Adrenal gland (tissue), 12 donors: ENCODE data around the gene DLK1. TPM values are rescaled to one million over a fixed set of nuclear protein-coding genes. Genes with fewer than 3 reads are reported as not detected.
A peak's percentile ranks its signal among the peaks of the same experiment; 100 is the strongest.

Source experiments
- DNase-seq, 7 donors: peaks; one replicate each; pipeline ENCODE4 v3.0.0-alpha.2; 2019 to 2020
- H3K27ac ChIP-seq, 5 donors: fragments of 200-600 bp; sonication (generic) in 4 of 5; 1 replicate in 3 of 5; 2 replicates in 2 of 5; pipeline versions ENCODE4 v1.5.1 to v1.8.0; 2016 to 2020; ENCODE audit warnings: mild to moderate bottlenecking in 1 of 5
- H3K27me3 ChIP-seq: fragments of 200-600 bp; 2 replicates; pipeline ENCODE4 v1.8.0; 2021
- H3K36me3 ChIP-seq, 2 donors: fragments of 200-600 bp; replicated peaks in 1 of 2; 1 replicate in 1 of 2; 2 replicates in 1 of 2; pipeline versions ENCODE4 v1.5.1 to v1.8.0; 2018 to 2022
- H3K4me1 ChIP-seq, 2 donors: fragments of 200-600 bp; replicated peaks in 1 of 2; 1 replicate in 1 of 2; 2 replicates in 1 of 2; pipeline versions ENCODE4 v1.5.1 to v1.8.0; 2018 to 2021
- H3K4me3 ChIP-seq, 4 donors: fragments of 200-600 bp; sonication (generic) in 3 of 4; one replicate each; pipeline ENCODE4 v1.5.1; 2016 to 2018
- H3K9me3 ChIP-seq, 3 donors: fragments of 200-600 bp; sonication (generic) in 1 of 3; replicated peaks in 1 of 3; 1 replicate in 2 of 3; 2 replicates in 1 of 3; pipeline versions ENCODE4 v1.5.1 to v1.8.0; 2016 to 2021
- POLR2A ChIP-seq, 2 donors: fragments of 450-650 bp; IDR thresholded peaks; one replicate each; pipeline ENCODE4 v1.6.1; 2017; ENCODE audit warnings: antibody characterized with exemption in 2 of 2, mild to moderate bottlenecking in 2 of 2, moderate library complexity in 1 of 2
- WGBS, 4 donors: extraction: QIAGEN DNeasy Blood & Tissue Kit in 2 of 4; methylation state at CpG; one replicate each; pipeline versions ENCODE4 v1.1.5 to v1.1.7; 2013 to 2017; 5-methylcytosine and 5-hydroxymethylcytosine counted together
- intact Hi-C, 2 donors: fragments of 100-400 bp; cut with DNase I; formaldehyde crosslinking; loops; one replicate each; pipeline versions ENCODE4 v1.14.1 to v1.15.0; 2022 to 2023
- polyA plus RNA-seq, 3 donors: library from polyadenylated mRNA; stranded (reverse); fragments of 200-250 nt in 2 of 3; fragments of 350-450 nt in 1 of 3; fragmentation: Illumina TruSeq in 1 of 3; extraction: RNeasy Lipid Tissue Mini Kit (QIAGEN cat#74804) in 1 of 3; gene quantifications; one replicate each; pipeline ENCODE4 v1.2.3, GENCODE V29; 2013 to 2014
- total RNA-seq, 9 donors: library from RNA; depleted of rRNA in 4 of 9; stranded (reverse); fragments of >200 nt in 4 of 9; fragments of 120-200 nt in 1 of 9; fragmentation: NEBNext Ultra II Directional in 1 of 9; extraction: Animal tissue kit (Norgen Biotek cat#: 25700) in 1 of 9; gene quantifications; one replicate each; pipeline versions ENCODE4 v1.1.0 to v1.2.4, GENCODE V29; 2013 to 2023
- TF ChIP-seq, protein P1 (sequence below), 6 experiments: fragments of 450-650 bp in 4 of 6; fragments of 200-600 bp in 2 of 6; sonication (generic) in 1 of 6; IDR thresholded peaks; 1 replicate in 5 of 6; 2 replicates in 1 of 6; pipeline versions ENCODE4 v1.5.1 to v1.8.0; 2016 to 2021; ENCODE audit warnings: antibody characterized with exemption in 6 of 6, mild to moderate bottlenecking in 2 of 6, moderate library complexity in 1 of 6
- donor health status: healthy with polysubstance abuse.
- donor health status: Bipolar disorder and iron deficiency.
- donor health status: DM: yes; HTN: yes; CAD: no.
- donor health status: DM: no; HTN: no; CAD: no.
- donor health status: DM: no; HTN: no; CAD: no.
- donor health status: DM: yes; HTN: yes; CAD: no.

Gene DLK1
- total and polyA plus RNA-seq, 12 donors, result 426 to 2,787 (median 1,682) TPM

DNA sequence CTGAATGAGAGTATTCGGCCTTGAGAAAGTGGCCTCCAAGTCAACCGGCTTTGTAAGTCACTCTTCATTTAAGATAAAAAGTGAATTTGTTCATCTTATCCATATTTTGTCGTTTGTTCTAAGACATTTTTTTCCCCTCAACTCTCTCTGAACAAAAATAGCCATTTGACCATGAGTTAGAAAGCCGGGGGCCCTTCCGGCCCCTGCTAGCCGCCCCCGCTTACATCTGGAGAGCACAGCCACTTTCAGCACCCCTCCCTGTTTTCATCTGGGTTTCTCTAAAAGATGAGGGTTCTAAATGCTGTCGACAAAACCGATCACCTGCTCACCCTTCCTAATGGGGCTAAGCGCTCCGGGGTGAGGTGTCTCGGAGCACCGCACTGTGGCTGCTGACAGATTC, 30.7 kb upstream of the DLK1 start:
- DNase-seq, result peak in 1 of 7 donors; percentile 52
- Histone ChIP-seq H3K4me1 (peaks cover 23 to 41% of the 10 kb centered on the region in 2 donors), H3K36me3 (no peaks in the 10 kb centered on the region), H3K27ac (peak overlapping the region; percentile 16 to 95 (median 49)), H3K9me3 (no peaks in the 10 kb centered on the region), H3K27me3 (no peaks in the 10 kb centered on the region), H3K4me3 (no peak overlapping the region)
- TF ChIP-seq, protein P1, sequence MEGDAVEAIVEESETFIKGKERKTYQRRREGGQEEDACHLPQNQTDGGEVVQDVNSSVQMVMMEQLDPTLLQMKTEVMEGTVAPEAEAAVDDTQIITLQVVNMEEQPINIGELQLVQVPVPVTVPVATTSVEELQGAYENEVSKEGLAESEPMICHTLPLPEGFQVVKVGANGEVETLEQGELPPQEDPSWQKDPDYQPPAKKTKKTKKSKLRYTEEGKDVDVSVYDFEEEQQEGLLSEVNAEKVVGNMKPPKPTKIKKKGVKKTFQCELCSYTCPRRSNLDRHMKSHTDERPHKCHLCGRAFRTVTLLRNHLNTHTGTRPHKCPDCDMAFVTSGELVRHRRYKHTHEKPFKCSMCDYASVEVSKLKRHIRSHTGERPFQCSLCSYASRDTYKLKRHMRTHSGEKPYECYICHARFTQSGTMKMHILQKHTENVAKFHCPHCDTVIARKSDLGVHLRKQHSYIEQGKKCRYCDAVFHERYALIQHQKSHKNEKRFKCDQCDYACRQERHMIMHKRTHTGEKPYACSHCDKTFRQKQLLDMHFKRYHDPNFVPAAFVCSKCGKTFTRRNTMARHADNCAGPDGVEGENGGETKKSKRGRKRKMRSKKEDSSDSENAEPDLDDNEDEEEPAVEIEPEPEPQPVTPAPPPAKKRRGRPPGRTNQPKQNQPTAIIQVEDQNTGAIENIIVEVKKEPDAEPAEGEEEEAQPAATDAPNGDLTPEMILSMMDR (IDR thresholded peaks at IDR 0.05), result no peak
- no peak for TF ChIP-seq POLR2A (IDR thresholded peaks at IDR 0.05)
- WGBS, 4 donors, result 33 to 48% (median 41%) methylated on average over 13 of the region's 13 CpGs
- intact Hi-C loops, result no loop called here

DNA sequence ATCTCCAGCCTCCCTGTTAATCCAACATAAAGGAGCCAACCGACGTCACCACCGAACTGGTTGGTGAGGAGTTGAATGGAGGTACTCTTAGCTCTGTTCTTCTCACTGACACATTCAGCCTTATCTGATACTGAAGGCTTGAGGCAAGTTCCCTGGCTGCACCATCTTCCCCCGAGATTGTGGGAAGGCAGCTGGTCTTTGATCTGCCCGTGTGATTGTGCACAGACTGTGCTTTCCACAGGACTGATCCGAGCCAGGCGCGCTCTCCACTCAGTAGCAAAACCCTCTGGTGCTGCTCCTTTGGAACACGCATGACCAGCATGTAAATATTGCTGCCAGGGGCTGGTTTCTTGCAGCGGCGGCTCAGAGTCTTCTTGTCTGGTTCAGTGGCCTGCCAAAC, 30.1 kb upstream of the DLK1 start:
- H3K4me1 ChIP-seq, result peaks cover 23 to 41% of the 10 kb centered on the region in 2 donors
- no peaks in the 10 kb centered on the region for H3K27me3 ChIP-seq
- H3K36me3 ChIP-seq, result no peaks in the 10 kb centered on the region
- WGBS, 4 donors, result 56 to 62% (median 60%) methylated on average over 7 to 11 of the region's 11 CpGs
- no peak overlapping the region for H3K4me3 ChIP-seq
- peak overlapping the region; percentile 16 to 95 (median 49) for H3K27ac ChIP-seq
- DNase-seq, result peak in 2 of 7 donors; percentile 57 to 82
- no peaks in the 10 kb centered on the region for H3K9me3 ChIP-seq
- intact Hi-C loops, result no loop called here
- TF ChIP-seq, protein P1 (IDR thresholded peaks at IDR 0.05), result no peak
- no peak for TF ChIP-seq POLR2A (IDR thresholded peaks at IDR 0.05)

DNA sequence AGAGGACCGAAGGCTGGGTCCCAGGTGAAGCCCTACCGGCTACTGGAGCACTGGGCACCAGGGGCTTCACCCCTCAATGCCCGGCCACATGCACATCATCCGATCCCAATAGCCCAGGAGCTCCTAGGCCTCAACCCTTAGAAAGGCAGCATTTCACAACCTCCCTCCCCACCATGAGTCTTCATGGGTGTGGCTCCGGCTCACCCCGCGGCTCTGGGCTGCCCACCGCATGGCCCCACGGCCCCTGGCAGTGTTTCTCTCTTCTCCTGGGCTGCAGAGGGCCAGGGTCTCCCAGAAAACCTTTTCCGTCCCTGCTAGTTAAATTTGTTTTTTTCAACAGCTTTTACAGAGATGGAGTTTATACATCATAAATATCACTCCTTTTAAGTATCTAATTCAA, 28.6 kb upstream of the DLK1 start:
- Histone ChIP-seq H3K9me3 (no peaks in the 10 kb centered on the region), H3K4me3 (no peak overlapping the region), H3K36me3 (no peaks in the 10 kb centered on the region), H3K27me3 (no peaks in the 10 kb centered on the region), H3K27ac (no peak overlapping the region), H3K4me1 (peaks cover 16 to 34% of the 10 kb centered on the region in 2 donors)
- WGBS, 4 donors, result 84 to 91% (median 90%) methylated on average over 7 to 10 of the region's 10 CpGs
- intact Hi-C loops, result no loop called here
- TF ChIP-seq, protein P1 (IDR thresholded peaks at IDR 0.05), result no peak
- no peak for TF ChIP-seq POLR2A (IDR thresholded peaks at IDR 0.05)
- no peak for DNase-seq

DNA sequence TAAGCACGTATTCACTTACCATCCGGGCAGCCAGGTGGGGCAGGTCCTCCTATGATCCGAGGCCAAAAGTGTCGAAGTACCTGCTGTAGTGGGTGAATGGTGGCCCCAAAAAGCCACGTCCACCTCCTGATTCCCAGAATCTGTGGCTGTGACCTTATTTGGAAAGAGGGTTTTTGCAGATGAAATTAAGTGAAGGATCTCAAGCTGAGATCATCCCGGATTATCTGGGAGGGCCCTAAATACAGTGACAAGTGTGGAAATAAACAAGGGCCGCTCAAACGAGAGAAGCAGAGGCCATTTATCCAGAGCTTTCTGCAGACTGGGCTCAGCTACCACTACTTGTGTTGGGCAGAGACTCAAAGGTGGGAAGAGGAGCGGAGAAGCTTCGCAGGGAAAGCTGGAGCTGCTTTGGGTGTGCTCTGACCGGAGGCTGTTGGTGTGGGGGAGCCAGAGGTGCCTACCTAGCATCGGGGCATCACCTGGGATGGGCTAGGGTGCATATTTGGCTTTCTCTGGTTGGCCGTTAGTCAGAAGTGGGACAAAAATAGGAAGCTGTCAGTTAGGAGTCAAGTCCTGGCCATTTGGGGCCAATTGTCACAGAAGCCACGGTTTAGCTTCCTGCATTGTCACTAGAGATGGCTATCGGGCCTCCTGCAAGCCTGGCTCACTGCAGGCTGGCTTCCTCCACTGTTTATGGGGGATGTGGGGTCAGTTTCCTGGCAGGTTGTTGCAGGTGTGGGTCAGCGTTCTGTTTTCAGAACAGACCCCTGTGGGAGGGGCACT, 27.8 kb upstream of the DLK1 start:
- no peak for DNase-seq
- H3K4me3 ChIP-seq, result no peak overlapping the region
- WGBS, 4 donors, result 83 to 90% (median 84%) methylated on average over 13 to 16 of the region's 16 CpGs
- intact Hi-C loops, result no loop called here
- no peaks in the 10 kb centered on the region for H3K36me3 ChIP-seq
- H3K4me1 ChIP-seq, result peaks cover 16 to 29% of the 10 kb centered on the region in 2 donors
- TF ChIP-seq, protein P1 (IDR thresholded peaks at IDR 0.05), result no peak
- no peak for TF ChIP-seq POLR2A (IDR thresholded peaks at IDR 0.05)
- H3K27ac ChIP-seq, result no peak overlapping the region
- no peaks in the 10 kb centered on the region for H3K9me3 ChIP-seq
- no peaks in the 10 kb centered on the region for H3K27me3 ChIP-seq
